Activated T-cell treated with anti-CD3 and anti-CD28 coated beads for 48 hours (primary cell): ENCODE results near the gene ATP2B3.

Experiments used
- DNase-seq: peaks from one replicate; pipeline ENCODE4 v3.0.0-alpha.2; 2020; ENCODE audit warnings: low read depth

ATP2B3 gene

GRCh38 chrX:153620576-153620975, 103.1 kb downstream of the ATP2B3 start:
- DNase-seq = no peak

DNA sequence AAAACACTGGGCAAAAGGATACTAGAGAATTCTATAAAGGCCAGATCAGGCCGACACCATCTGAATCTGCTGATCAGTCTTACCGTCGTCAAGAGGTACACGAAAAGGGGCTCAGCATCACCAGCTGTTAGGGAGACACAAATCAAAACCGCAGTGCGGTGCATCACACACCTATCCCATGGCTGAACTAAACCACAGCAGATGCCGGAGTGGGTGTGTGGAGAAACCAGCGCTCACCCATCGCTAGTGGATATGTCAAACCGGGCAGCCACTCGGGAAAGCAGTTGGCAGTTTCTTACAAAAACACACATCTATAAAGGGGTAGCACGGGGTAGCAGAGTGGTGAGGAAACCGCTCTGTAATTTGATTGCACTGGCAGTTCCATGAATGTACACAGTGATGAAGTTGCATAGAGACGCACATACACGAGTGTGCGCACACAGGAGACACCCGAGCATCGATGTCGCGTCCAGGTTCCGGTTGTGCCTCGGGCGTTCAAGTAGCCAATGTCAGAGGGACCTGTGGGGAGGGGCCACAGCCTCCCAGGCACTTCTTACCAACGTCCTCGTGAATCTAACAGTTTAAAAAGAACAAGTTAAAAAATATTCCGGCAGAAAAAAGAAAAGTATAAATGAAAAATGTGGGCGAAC, 104.6 kb downstream of the ATP2B3 start:
- DNase-seq = no peak

- no peak for DNase-seq
These were observed 105.3 kb downstream of the ATP2B3 start for GRCh38 chrX:153622661-153623309.

DNA sequence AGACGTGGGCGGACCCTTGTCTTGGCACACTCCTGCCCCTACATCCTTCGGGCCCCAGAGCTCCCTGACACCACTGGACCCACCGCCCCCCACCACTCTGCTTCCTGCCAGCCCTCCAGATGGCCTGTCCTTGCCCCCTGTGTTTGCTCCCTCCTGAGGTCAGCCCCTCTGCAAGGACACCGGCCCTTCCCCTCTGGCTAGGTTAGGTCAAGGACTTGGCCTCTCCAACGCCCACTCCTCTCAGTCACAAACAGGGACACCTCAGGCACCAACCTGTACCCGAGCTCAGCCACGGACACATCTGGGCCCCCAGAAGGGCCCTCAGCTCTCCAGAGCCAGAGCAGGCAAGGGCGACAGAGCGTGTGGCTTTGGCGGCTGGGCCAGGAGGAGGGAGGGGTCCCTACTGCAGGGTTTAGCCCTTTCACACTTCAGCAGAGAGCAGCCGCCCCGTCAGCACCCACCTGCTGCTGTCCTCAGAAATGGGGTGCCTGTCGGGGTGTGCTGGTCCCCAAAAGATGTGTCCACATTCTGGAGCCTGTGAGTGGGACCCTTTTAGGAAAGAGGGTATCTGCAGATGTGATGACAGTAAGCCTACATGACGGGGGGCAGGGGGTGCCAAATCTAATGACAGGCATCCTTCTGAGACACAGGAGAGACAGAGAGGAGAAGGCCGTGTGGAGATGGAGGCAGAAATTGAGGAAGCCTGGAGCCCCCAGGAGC, 106.0 kb downstream of the ATP2B3 start:
- DNase-seq = no peak

DNA sequence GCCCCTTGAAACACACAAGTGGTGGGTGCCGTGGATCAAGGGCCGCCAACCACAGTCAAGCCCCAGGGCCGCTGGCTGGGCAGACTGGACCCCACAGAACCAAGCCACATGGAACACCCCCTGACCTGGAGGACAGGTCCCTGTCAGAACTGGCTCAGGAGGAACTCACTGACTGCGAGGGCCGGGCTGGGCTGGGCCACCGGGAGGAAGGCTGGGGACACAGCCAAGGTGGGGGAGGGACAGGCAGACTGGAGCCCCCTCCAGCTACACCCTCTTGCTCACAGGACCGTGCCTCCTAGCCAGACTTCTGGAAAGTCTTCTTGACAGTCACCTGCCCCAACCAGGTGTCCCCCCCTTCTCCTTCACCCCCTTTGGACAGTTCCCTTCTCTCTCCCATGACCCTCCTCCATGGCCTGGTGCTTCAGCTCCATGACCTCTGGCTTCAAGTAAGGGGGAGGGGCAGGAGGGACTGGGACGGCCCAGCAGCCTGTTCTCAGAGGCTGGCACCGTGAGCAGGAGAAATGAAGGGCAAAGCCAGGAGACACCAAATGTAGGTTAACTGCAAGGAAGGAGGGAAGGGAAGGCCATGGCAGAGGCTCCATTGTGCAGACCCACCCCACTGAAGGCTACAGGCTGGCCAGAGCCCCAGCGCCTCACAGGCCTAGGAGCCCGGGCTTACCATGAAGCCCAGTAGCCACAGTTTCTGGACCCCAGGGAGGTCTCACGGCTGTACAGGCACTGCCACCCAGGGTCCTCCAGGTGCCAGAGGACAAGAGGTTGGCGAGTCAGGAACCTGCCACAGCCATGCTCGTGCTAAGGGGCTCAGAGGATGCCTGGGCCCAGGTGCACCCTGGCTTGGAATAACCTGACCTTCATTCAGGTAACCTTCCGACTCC, 107.0 kb downstream of the ATP2B3 start:
- no peak for DNase-seq

GRCh38 chrX:153625271-153626024, 108.0 kb downstream of the ATP2B3 start:
- DNase-seq = no peak

GRCh38 chrX:153626025-153626633, 108.7 kb downstream of the ATP2B3 start:
- DNase-seq = no peak

DNA sequence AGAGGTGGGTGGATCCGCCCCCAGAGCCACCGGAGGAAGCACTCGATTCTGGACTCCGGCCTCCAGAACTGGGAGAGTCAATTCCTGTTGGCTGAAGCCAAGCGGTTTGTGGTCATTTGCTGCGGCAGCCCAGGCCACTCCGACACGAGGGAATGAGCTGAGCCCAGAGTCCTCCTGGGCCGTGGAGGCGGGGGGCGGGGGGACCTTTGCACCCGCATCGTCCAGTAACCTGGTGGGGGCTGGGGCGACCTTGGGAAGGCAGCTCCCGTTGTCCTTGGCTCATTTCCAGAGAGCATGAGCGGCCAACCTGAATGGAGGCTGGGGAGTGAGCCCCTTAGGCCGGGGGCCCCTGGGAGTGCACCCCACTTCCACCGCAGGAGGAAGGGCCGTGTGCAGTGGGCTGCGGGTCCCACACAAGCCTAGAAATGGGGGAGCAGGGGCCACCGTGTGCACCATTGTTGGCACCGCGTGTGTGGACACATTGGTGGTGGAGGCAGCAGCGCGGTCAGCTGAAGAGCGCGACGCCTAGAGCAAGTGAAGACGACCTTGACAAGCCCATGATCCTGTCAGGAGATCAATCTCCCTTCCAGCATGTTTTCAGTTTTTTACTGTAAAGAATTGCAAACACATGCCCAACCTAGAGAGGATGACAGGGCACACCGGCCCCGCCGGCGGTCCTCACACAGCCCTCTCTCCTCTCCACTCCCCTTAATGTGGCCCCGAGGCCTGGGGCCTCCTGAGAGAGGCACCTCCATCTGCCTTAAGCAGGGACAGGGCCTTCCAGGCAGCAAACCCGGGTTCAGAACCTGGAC, 109.6 kb downstream of the ATP2B3 start:
- no peak for DNase-seq

GRCh38 chrX:153627675-153628111, 110.3 kb downstream of the ATP2B3 start:
- DNase-seq = no peak

GRCh38 chrX:153628129-153628528, 110.7 kb downstream of the ATP2B3 start:
- no peak for DNase-seq

DNA sequence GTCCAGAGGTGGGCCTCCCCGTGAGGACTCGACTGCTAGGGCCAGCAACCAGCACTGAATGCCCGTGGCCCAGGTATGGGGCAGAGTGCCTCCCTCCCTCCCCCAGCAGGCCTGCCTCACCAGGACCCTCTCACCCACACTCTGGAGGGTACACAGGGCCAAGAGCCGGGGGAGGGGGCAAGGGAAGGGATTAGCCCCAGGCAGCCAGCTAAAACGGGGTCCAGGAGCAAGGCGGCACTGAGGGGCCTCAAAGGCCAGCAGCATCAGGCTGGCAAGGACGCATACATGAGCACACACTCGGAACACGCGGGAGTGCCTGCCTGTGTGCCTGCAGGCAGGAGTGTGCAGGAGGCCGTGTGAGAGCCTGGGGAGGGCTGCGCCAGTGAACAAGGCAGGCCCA, 111.2 kb downstream of the ATP2B3 start:
- no peak for DNase-seq

DNA sequence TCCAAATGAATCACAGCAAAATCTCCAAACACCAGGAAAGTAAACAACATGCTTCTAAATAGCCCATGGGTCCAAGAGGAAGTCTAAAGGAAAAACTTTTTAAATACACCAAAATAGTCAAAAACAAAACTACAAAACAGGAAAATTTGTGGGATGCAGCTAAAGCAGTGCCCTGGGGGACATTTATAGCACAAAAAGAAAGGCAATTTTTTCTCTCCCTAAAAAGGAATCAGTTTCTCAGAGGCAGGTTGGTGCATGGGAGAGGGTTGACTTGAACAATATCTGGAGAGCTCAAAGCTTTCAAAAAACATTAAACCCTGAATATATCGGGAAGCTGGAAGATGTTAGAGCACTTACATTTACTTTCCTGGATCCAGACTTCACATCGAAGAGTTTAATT, 113.9 kb downstream of the ATP2B3 start:
- DNase-seq = no peak

GRCh38 chrX:153631907-153632594, 114.6 kb downstream of the ATP2B3 start:
- DNase-seq = no peak
